HG03108 (cell line): ENCODE results near the gene ABCB4.
A peak's percentile ranks its signal among the peaks of the same experiment; 100 is the strongest.

Source experiments
- ATAC-seq: cut with Tn5 transposase; IDR thresholded peaks from one replicate; pipeline ENCODE4 v1.9.1; 2021; ENCODE audit warnings: moderate library complexity; ENCODE audit not compliant: unreplicated experiment

ABCB4 gene

GRCh38 chr7:87475359-87476178, at the start of gene ABCB4:
Gene ABCB4 (minus strand): TSS chr7:87475680. CDS start chr7:87475465, 215 bp downstream.
- ATAC-seq, result peak; percentile 21

- ATAC-seq, result no peak
Measured at GRCh38 chr7:87518735-87519134, 43.3 kb upstream of the ABCB4 start.

GRCh38 chr7:87517891-87518290, 42.4 kb upstream of the ABCB4 start:
- ATAC-seq, result no peak

GRCh38 chr7:87517136-87517815, 41.8 kb upstream of the ABCB4 start:
- ATAC-seq, result no peak

- no peak for ATAC-seq
Measured at GRCh38 chr7:87513735-87514335, 38.4 kb upstream of the ABCB4 start.

- ATAC-seq, result no peak
Measured at GRCh38 chr7:87512906-87513305, 37.4 kb upstream of the ABCB4 start.

GRCh38 chr7:87511510-87511909, 36.0 kb upstream of the ABCB4 start:
- ATAC-seq, result no peak

GRCh38 chr7:87510411-87510875, 35.0 kb upstream of the ABCB4 start:
- no peak for ATAC-seq

- no peak for ATAC-seq
Measured at GRCh38 chr7:87507446-87507845, 32.0 kb upstream of the ABCB4 start.

- ATAC-seq, result no peak
Measured at GRCh38 chr7:87506246-87507180, 31.0 kb upstream of the ABCB4 start.

- no peak for ATAC-seq
Measured at GRCh38 chr7:87505557-87506245, 30.2 kb upstream of the ABCB4 start.

- no peak for ATAC-seq
Measured at GRCh38 chr7:87505122-87505521, 29.6 kb upstream of the ABCB4 start.

GRCh38 chr7:87499494-87499893, 24.0 kb upstream of the ABCB4 start:
- ATAC-seq, result no peak

- no peak for ATAC-seq
Measured at GRCh38 chr7:87498893-87499292, 23.4 kb upstream of the ABCB4 start.

- ATAC-seq, result no peak
Measured at GRCh38 chr7:87497482-87497881, 22.0 kb upstream of the ABCB4 start.

- no peak for ATAC-seq
Measured at GRCh38 chr7:87495366-87495765, 19.9 kb upstream of the ABCB4 start.

GRCh38 chr7:87494454-87494853, 19.0 kb upstream of the ABCB4 start:
- no peak for ATAC-seq

- ATAC-seq, result no peak
Measured at GRCh38 chr7:87483131-87483530, 7.7 kb upstream of the ABCB4 start.

- ATAC-seq, result no peak
Measured at GRCh38 chr7:87482115-87482514, 6.6 kb upstream of the ABCB4 start.

- ATAC-seq, result no peak
Measured at GRCh38 chr7:87480386-87480785, 4.9 kb upstream of the ABCB4 start.
